WTC11 (cell line): ENCODE results near the gene SMYD3. TPM values are rescaled to one million over a fixed set of nuclear protein-coding genes. Genes with fewer than 3 reads are reported as not detected.

Experiments
- ATAC-seq: fragments of 200-7000 bp; cut with Tn5 transposase; 2 replicates; pipeline ENCODE4 v1.10.0; 2021; ENCODE audit warnings: mild to moderate bottlenecking, moderate library complexity
- CTCF ChIA-PET: fragments of 300-600 bp; sonication (Branson Sonifier 250); formaldehyde crosslinking; loops from one replicate; lab custom pipeline; 2021; ENCODE audit warnings: antibody characterized with exemption; lab: Charles Lee
- POLR2A ChIA-PET: fragments of 350-600 bp; sonication (Branson Sonifier 250); formaldehyde crosslinking; loops from one replicate; lab custom pipeline; 2021; ENCODE audit warnings: antibody characterized with exemption; lab: Charles Lee
- DNase-seq: peaks from one replicate; pipeline ENCODE4 v3.0.0; 2021; ENCODE audit warnings: low spot score
- H3K27ac Mint-ChIP-seq: 2 replicates; pipeline ENCODE4 v1.8.0; 2021; ENCODE audit warnings: mixed read lengths
- H3K27me3 Mint-ChIP-seq: 2 replicates; pipeline ENCODE4 v1.8.0; 2021; ENCODE audit warnings: low read depth, mild to moderate bottlenecking, moderate library complexity, mixed read lengths
- H3K36me3 Mint-ChIP-seq: 2 replicates; pipeline ENCODE4 v1.8.0; 2021; ENCODE audit warnings: mixed read lengths
- H3K4me1 Mint-ChIP-seq: 2 replicates; pipeline ENCODE4 v1.8.0; 2022; ENCODE audit warnings: mixed read lengths
- H3K4me3 Mint-ChIP-seq: 2 replicates; pipeline ENCODE4 v1.8.0; 2021; ENCODE audit warnings: mild to moderate bottlenecking, moderate library complexity, mixed read lengths
- H3K9me3 Mint-ChIP-seq: 2 replicates; pipeline ENCODE4 v1.8.0; 2021; ENCODE audit warnings: mixed read lengths
- CDX4 ChIP-seq: fragments of 250-450 bp; sonication (Bioruptor Pico); IDR thresholded peaks from 2 replicates; pipeline ENCODE4 v1.9.0; 2021; ENCODE audit warnings: moderate library complexity, mild to moderate bottlenecking, inconsistent platforms, borderline replicate concordance
- ETV6 ChIP-seq: sonication (generic); formaldehyde crosslinking; IDR thresholded peaks from 2 replicates; pipeline ENCODE4 v1.8.1; 2022; ENCODE audit warnings: mild to moderate bottlenecking, missing genetic modification reagents
- GTF2I ChIP-seq: fragments of 250-450 bp; sonication (Bioruptor Pico); conservative IDR thresholded peaks from 2 replicates; pipeline ENCODE4 v1.4.0; 2021; ENCODE audit warnings: mild to moderate bottlenecking
- NR3C1 ChIP-seq: sonication (generic); formaldehyde crosslinking; conservative IDR thresholded peaks from 2 replicates; pipeline ENCODE4 v1.8.1; 2023; ENCODE audit warnings: low read depth, mild to moderate bottlenecking, missing genetic modification reagents
- OVOL2 ChIP-seq: fragments of 250-450 bp; sonication (Bioruptor Pico); IDR thresholded peaks from 2 replicates; pipeline ENCODE4 v1.9.0; 2021; ENCODE audit warnings: mild to moderate bottlenecking, borderline replicate concordance
- RELA ChIP-seq: sonication (generic); formaldehyde crosslinking; IDR thresholded peaks from 2 replicates; pipeline ENCODE4 v1.8.1; 2022; ENCODE audit warnings: missing genetic modification reagents, mild to moderate bottlenecking, borderline replicate concordance
- SMAD4 ChIP-seq: sonication (generic); formaldehyde crosslinking; IDR thresholded peaks from 2 replicates; pipeline ENCODE4 v1.8.0; 2022; ENCODE audit warnings: mild to moderate bottlenecking, missing genetic modification reagents
- TEAD1 ChIP-seq: sonication (generic); formaldehyde crosslinking; IDR thresholded peaks from 2 replicates; pipeline ENCODE4 v1.8.0; 2022; ENCODE audit warnings: mild to moderate bottlenecking, missing genetic modification reagents
- TP53 ChIP-seq: sonication (generic); formaldehyde crosslinking; IDR thresholded peaks from 2 replicates; pipeline ENCODE4 v1.8.1; 2023; ENCODE audit warnings: mild to moderate bottlenecking, missing genetic modification reagents
- ZNF281 ChIP-seq: sonication (generic); formaldehyde crosslinking; IDR thresholded peaks from 2 replicates; pipeline ENCODE4 v1.8.0; 2023; ENCODE audit warnings: mild to moderate bottlenecking, missing genetic modification reagents
- ZNF317 ChIP-seq: sonication (generic); formaldehyde crosslinking; IDR thresholded peaks from 2 replicates; pipeline ENCODE4 v1.8.1; 2023; ENCODE audit warnings: low read depth, mild to moderate bottlenecking, moderate library complexity, missing genetic modification reagents, borderline replicate concordance
- ZNF416 ChIP-seq: fragments of 250-450 bp; sonication (Bioruptor Pico); IDR thresholded peaks from 2 replicates; pipeline ENCODE4 v1.9.0; 2021; ENCODE audit warnings: mild to moderate bottlenecking, inconsistent platforms
- total RNA-seq: library from RNA; stranded (reverse); gene quantifications from 3 replicates; pipeline ENCODE4 v1.2.3, GENCODE V29; 2021
- TF ChIP-seq, protein P1 (sequence below): sonication (generic); formaldehyde crosslinking; IDR thresholded peaks from 2 replicates; pipeline ENCODE4 v1.8.0; 2022; ENCODE audit warnings: mild to moderate bottlenecking, missing genetic modification reagents
- TF ChIP-seq, protein P2 (sequence below): sonication (generic); formaldehyde crosslinking; conservative IDR thresholded peaks from 2 replicates; pipeline ENCODE4 v1.8.1; 2023; ENCODE audit warnings: mild to moderate bottlenecking, low read depth, missing genetic modification reagents, moderate library complexity
- TF ChIP-seq, protein P3 (sequence below): sonication (generic); formaldehyde crosslinking; IDR thresholded peaks from 2 replicates; pipeline ENCODE4 v1.8.0; 2023; ENCODE audit warnings: missing genetic modification reagents, mild to moderate bottlenecking, borderline replicate concordance
- TF ChIP-seq, protein P4 (sequence below): sonication (generic); formaldehyde crosslinking; IDR thresholded peaks from 2 replicates; pipeline ENCODE4 v1.8.0; 2022; ENCODE audit warnings: mild to moderate bottlenecking, missing genetic modification reagents
- TF ChIP-seq, protein P5 (sequence below): fragments of 250-450 bp; sonication (Bioruptor Pico); IDR thresholded peaks from 2 replicates; pipeline ENCODE4 v1.8.0; 2021; ENCODE audit warnings: mild to moderate bottlenecking

The SMYD3 gene
- total RNA-seq, 1 experiment from 2014 or later: 21.4 TPM

GRCh38 chr1:245832771-245833527 lies 674.1 kb downstream of the SMYD3 start:
- Mint-ChIP-seq H3K4me1 (peaks cover 4% of the 10 kb centered on the region), H3K4me3 (no peak overlapping the region), H3K9me3 (peaks cover 5% of the 10 kb centered on the region), H3K27ac (no peak overlapping the region), H3K27me3 (no peaks in the 10 kb centered on the region), H3K36me3 (no peaks in the 10 kb centered on the region)
- ATAC-seq (no peak), DNase-seq (no peak)
- TF ChIP-seq ZNF281 (CRISPR knock-in tag) (no peak), NR3C1 (no peak), ETV6 (CRISPR knock-in tag) (no peak), ZNF317 (CRISPR knock-in tag) (no peak), TEAD1 (CRISPR knock-in tag) (no peak), GTF2I (CRISPR knock-in tag) (no peak), RELA (CRISPR knock-in tag) (no peak), SMAD4 (CRISPR knock-in tag) (no peak), OVOL2 (no peak), ZNF416 (CRISPR knock-in tag) (no peak), CDX4 (CRISPR knock-in tag) (no peak), TP53 (CRISPR knock-in tag) (no peak)
- TF ChIP-seq, protein P1, sequence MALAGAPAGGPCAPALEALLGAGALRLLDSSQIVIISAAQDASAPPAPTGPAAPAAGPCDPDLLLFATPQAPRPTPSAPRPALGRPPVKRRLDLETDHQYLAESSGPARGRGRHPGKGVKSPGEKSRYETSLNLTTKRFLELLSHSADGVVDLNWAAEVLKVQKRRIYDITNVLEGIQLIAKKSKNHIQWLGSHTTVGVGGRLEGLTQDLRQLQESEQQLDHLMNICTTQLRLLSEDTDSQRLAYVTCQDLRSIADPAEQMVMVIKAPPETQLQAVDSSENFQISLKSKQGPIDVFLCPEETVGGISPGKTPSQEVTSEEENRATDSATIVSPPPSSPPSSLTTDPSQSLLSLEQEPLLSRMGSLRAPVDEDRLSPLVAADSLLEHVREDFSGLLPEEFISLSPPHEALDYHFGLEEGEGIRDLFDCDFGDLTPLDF (CRISPR knock-in tag): no peak
- TF ChIP-seq, protein P2, sequence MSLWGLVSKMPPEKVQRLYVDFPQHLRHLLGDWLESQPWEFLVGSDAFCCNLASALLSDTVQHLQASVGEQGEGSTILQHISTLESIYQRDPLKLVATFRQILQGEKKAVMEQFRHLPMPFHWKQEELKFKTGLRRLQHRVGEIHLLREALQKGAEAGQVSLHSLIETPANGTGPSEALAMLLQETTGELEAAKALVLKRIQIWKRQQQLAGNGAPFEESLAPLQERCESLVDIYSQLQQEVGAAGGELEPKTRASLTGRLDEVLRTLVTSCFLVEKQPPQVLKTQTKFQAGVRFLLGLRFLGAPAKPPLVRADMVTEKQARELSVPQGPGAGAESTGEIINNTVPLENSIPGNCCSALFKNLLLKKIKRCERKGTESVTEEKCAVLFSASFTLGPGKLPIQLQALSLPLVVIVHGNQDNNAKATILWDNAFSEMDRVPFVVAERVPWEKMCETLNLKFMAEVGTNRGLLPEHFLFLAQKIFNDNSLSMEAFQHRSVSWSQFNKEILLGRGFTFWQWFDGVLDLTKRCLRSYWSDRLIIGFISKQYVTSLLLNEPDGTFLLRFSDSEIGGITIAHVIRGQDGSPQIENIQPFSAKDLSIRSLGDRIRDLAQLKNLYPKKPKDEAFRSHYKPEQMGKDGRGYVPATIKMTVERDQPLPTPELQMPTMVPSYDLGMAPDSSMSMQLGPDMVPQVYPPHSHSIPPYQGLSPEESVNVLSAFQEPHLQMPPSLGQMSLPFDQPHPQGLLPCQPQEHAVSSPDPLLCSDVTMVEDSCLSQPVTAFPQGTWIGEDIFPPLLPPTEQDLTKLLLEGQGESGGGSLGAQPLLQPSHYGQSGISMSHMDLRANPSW (CRISPR knock-in tag): no peak
- TF ChIP-seq, protein P3, sequence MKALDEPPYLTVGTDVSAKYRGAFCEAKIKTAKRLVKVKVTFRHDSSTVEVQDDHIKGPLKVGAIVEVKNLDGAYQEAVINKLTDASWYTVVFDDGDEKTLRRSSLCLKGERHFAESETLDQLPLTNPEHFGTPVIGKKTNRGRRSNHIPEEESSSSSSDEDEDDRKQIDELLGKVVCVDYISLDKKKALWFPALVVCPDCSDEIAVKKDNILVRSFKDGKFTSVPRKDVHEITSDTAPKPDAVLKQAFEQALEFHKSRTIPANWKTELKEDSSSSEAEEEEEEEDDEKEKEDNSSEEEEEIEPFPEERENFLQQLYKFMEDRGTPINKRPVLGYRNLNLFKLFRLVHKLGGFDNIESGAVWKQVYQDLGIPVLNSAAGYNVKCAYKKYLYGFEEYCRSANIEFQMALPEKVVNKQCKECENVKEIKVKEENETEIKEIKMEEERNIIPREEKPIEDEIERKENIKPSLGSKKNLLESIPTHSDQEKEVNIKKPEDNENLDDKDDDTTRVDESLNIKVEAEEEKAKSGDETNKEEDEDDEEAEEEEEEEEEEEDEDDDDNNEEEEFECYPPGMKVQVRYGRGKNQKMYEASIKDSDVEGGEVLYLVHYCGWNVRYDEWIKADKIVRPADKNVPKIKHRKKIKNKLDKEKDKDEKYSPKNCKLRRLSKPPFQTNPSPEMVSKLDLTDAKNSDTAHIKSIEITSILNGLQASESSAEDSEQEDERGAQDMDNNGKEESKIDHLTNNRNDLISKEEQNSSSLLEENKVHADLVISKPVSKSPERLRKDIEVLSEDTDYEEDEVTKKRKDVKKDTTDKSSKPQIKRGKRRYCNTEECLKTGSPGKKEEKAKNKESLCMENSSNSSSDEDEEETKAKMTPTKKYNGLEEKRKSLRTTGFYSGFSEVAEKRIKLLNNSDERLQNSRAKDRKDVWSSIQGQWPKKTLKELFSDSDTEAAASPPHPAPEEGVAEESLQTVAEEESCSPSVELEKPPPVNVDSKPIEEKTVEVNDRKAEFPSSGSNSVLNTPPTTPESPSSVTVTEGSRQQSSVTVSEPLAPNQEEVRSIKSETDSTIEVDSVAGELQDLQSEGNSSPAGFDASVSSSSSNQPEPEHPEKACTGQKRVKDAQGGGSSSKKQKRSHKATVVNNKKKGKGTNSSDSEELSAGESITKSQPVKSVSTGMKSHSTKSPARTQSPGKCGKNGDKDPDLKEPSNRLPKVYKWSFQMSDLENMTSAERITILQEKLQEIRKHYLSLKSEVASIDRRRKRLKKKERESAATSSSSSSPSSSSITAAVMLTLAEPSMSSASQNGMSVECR: no peak
- TF ChIP-seq, protein P4, sequence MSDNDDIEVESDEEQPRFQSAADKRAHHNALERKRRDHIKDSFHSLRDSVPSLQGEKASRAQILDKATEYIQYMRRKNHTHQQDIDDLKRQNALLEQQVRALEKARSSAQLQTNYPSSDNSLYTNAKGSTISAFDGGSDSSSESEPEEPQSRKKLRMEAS (CRISPR knock-in tag): no peak
- TF ChIP-seq, protein P5, sequence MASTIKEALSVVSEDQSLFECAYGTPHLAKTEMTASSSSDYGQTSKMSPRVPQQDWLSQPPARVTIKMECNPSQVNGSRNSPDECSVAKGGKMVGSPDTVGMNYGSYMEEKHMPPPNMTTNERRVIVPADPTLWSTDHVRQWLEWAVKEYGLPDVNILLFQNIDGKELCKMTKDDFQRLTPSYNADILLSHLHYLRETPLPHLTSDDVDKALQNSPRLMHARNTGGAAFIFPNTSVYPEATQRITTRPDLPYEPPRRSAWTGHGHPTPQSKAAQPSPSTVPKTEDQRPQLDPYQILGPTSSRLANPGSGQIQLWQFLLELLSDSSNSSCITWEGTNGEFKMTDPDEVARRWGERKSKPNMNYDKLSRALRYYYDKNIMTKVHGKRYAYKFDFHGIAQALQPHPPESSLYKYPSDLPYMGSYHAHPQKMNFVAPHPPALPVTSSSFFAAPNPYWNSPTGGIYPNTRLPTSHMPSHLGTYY (CRISPR knock-in tag): no peak
- POLR2A ChIA-PET: no interaction called here
- CTCF ChIA-PET: no interaction called here
